ENCODE results near the gene PAPOLG.

PAPOLG gene

DNA sequence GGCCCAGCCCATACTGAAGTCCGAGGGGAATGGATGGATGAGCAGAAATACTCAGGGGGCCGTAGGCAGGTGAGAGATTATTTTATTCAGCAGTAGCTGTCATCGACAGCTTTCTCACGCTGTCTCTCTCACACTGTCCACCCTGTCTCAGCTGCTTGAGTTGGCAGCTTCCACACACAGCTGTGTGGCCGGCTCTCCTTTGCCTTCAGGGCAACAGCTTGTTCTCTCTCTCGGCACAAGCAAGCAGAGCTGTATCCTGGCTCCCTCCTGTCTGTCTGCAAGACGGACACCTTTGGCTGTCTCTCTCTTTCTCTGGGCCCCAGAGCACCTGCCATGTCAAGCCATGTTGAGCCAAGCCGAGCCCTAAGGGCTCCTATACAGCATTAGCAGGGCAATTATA is 9.8 kb upstream of the PAPOLG start:
- Histone ChIP-seq H3K4me3 (ENCODE audit: low read depth, low read length) (no peak overlapping the region), H2BK120ac (ENCODE audit: insufficient read depth, low read length, poor library complexity) (no peak overlapping the region), H3K36me3 (ENCODE audit: control insufficient read depth in 1 of 2, insufficient read depth in 2 of 2, low read length in 2 of 2) (no peaks in the 10 kb centered on the region), H4K8ac (ENCODE audit: low read depth, low read length) (no peak overlapping the region), H2AFZ (ENCODE audit: insufficient read depth, low read length, poor library complexity) (no peak overlapping the region), H2BK5ac (ENCODE audit: low read depth, low read length, poor library complexity) (no peak overlapping the region), H3K9me3 (ENCODE audit: insufficient read depth, low read depth, low read length) (no peaks in the 10 kb centered on the region), H3K27me3 (ENCODE audit: insufficient read depth, low read length) (no peaks in the 10 kb centered on the region), H3K18ac (ENCODE audit: low read length) (no peak overlapping the region), H3K9ac (ENCODE audit: low read length) (no peak overlapping the region), H3K4me2 (ENCODE audit: low read length) (no peak overlapping the region), H3K4ac (ENCODE audit: low read depth, low read length) (no peak overlapping the region), H4K91ac (ENCODE audit: low read depth, low read length) (no peak overlapping the region), H3K14ac (ENCODE audit: low read length) (no peak overlapping the region), H4K12ac (ENCODE audit: low read depth, low read length) (no peak overlapping the region), H3K4me1 (ENCODE audit: control insufficient read depth in 1 of 2, insufficient read depth in 2 of 2, low read length in 2 of 2) (no peaks in the 10 kb centered on the region), H3K23ac (ENCODE audit: low read length) (no peak overlapping the region), H2BK12ac (ENCODE audit: low read length) (no peak overlapping the region), H3K79me2 (ENCODE audit: control insufficient read depth, insufficient read depth, low read length, poor library complexity) (no peaks in the 10 kb centered on the region), H3K27ac (ENCODE audit: low read depth, low read length) (no peak overlapping the region), H3K79me1 (ENCODE audit: low read length) (no peaks in the 10 kb centered on the region), H2AK5ac (ENCODE audit: low read length) (no peak overlapping the region)
- no CpG with 5 or more reads among the region's 8 CpGs for WGBS (ENCODE audit: extremely low coverage, insufficient coverage, insufficient read length)
- no peak for DNase-seq

DNA sequence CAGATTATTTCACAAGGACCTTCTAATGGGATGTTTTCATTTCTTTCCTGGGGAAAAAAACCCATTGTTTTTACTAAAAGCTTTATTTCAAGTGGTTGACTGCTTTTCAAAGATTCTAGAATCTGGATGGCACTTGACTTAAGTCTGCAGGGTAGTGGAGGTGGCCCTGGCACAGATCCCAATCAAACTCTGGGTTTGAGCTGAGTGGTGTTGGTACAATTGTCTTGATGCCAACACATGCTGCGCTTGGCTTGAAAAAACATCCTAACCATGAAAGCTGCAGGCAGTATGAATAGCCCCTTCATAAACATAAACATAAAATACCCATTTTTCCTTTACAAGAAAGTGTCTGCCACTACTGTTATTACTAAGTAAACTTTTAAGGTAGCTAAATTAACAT is 3.6 kb downstream of the PAPOLG start:
- H3K4ac ChIP-seq (ENCODE audit: low read depth, low read length): peak overlapping the region; percentile 31
- peaks cover 2% of the 10 kb centered on the region for H3K9me3 ChIP-seq (ENCODE audit: insufficient read depth, low read depth, low read length)
- H3K36me3 ChIP-seq (ENCODE audit: control insufficient read depth in 1 of 2, insufficient read depth in 2 of 2, low read length in 2 of 2): peaks cover 13 to 22% of the 10 kb centered on the region in 2 experiments
- H3K9ac ChIP-seq (ENCODE audit: low read length): no peak overlapping the region
- no peak overlapping the region for H2BK5ac ChIP-seq (ENCODE audit: low read depth, low read length, poor library complexity)
- no peaks in the 10 kb centered on the region for H3K4me1 ChIP-seq (ENCODE audit: control insufficient read depth in 1 of 2, insufficient read depth in 2 of 2, low read length in 2 of 2)
- H4K91ac ChIP-seq (ENCODE audit: low read depth, low read length): no peak overlapping the region
- H2AK5ac ChIP-seq (ENCODE audit: low read length): no peak overlapping the region
- H4K8ac ChIP-seq (ENCODE audit: low read depth, low read length): no peak overlapping the region
- no peak for DNase-seq
- no CpG with 5 or more reads among the region's 1 CpG for WGBS (ENCODE audit: extremely low coverage, insufficient coverage, insufficient read length)
- H3K27me3 ChIP-seq (ENCODE audit: insufficient read depth, low read length): no peaks in the 10 kb centered on the region
- H3K27ac ChIP-seq (ENCODE audit: low read depth, low read length): no peak overlapping the region
- H3K4me3 ChIP-seq (ENCODE audit: low read depth, low read length): no peak overlapping the region
- H2AFZ ChIP-seq (ENCODE audit: insufficient read depth, low read length, poor library complexity): no peak overlapping the region
- no peak overlapping the region for H3K14ac ChIP-seq (ENCODE audit: low read length)
- no peak overlapping the region for H2BK12ac ChIP-seq (ENCODE audit: low read length)
- H3K4me2 ChIP-seq (ENCODE audit: low read length): no peak overlapping the region
- H3K79me1 ChIP-seq (ENCODE audit: low read length): peaks cover 5% of the 10 kb centered on the region
- no peak overlapping the region for H2BK120ac ChIP-seq (ENCODE audit: insufficient read depth, low read length, poor library complexity)
- peaks cover 5% of the 10 kb centered on the region for H3K79me2 ChIP-seq (ENCODE audit: control insufficient read depth, insufficient read depth, low read length, poor library complexity)
- no peak overlapping the region for H3K18ac ChIP-seq (ENCODE audit: low read length)
- H4K12ac ChIP-seq (ENCODE audit: low read depth, low read length): no peak overlapping the region
- no peak overlapping the region for H3K23ac ChIP-seq (ENCODE audit: low read length)

DNA sequence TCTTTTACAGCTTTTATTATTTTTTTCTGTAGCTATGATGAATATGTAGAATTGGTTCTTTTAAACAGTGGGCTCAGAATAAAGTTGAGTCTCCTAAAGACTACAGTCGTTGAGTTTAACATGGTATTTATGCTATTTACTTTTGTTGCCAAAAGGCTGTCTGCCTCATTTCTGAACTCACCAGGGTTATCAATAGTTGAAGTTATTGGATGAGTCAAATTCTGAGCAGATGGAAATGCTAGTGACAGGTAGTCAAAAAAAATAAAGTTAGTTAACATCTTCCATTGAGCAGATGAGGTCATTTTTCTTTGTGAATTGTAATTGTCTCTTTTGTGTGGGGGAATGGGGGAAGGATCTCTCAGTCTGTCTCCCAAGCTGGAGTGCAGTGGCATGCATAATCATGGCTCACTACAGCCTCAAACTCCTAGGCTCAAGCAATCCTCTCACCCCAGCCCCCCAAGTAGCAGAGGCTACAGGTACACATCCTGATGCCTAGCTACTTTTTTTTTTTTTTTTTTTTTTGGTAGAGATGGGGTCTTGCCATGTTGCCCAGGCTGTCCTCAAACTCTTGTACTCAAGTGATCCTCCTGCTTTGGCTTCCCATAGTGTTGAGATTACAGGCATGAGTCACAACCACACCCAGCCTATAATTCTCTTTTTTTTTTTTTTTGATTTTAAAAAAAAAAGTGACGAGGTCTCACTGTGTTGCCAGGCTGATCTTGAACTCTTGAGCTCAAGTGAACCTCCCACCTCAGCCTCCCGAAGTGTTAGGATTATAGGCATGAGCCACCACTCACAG is 8.9 kb downstream of the PAPOLG start:
- Histone ChIP-seq H3K79me1 (ENCODE audit: low read length) (no peaks in the 10 kb centered on the region), H3K4me2 (ENCODE audit: low read length) (no peak overlapping the region), H4K91ac (ENCODE audit: low read depth, low read length) (no peak overlapping the region), H3K9me3 (ENCODE audit: insufficient read depth, low read depth, low read length) (no peaks in the 10 kb centered on the region), H3K9ac (ENCODE audit: low read length) (no peak overlapping the region), H2BK120ac (ENCODE audit: insufficient read depth, low read length, poor library complexity) (no peak overlapping the region), H4K8ac (ENCODE audit: low read depth, low read length) (no peak overlapping the region), H3K4ac (ENCODE audit: low read depth, low read length) (no peak overlapping the region), H3K4me1 (ENCODE audit: control insufficient read depth in 1 of 2, insufficient read depth in 2 of 2, low read length in 2 of 2) (no peaks in the 10 kb centered on the region), H4K12ac (ENCODE audit: low read depth, low read length) (no peak overlapping the region), H3K36me3 (ENCODE audit: control insufficient read depth in 1 of 2, insufficient read depth in 2 of 2, low read length in 2 of 2) (peaks cover 18 to 37% of the 10 kb centered on the region in 2 experiments), H2AFZ (ENCODE audit: insufficient read depth, low read length, poor library complexity) (no peak overlapping the region), H3K4me3 (ENCODE audit: low read depth, low read length) (no peak overlapping the region), H3K27me3 (ENCODE audit: insufficient read depth, low read length) (no peaks in the 10 kb centered on the region), H2AK5ac (ENCODE audit: low read length) (no peak overlapping the region), H3K27ac (ENCODE audit: low read depth, low read length) (no peak overlapping the region), H3K79me2 (ENCODE audit: control insufficient read depth, insufficient read depth, low read length, poor library complexity) (no peaks in the 10 kb centered on the region), H2BK12ac (ENCODE audit: low read length) (no peak overlapping the region), H2BK5ac (ENCODE audit: low read depth, low read length, poor library complexity) (no peak overlapping the region), H3K23ac (ENCODE audit: low read length) (no peak overlapping the region), H3K18ac (ENCODE audit: low read length) (no peak overlapping the region), H3K14ac (ENCODE audit: low read length) (no peak overlapping the region)
- no CpG with 5 or more reads among the region's 3 CpGs for WGBS (ENCODE audit: extremely low coverage, insufficient coverage, insufficient read length)
- no peak for DNase-seq

DNA sequence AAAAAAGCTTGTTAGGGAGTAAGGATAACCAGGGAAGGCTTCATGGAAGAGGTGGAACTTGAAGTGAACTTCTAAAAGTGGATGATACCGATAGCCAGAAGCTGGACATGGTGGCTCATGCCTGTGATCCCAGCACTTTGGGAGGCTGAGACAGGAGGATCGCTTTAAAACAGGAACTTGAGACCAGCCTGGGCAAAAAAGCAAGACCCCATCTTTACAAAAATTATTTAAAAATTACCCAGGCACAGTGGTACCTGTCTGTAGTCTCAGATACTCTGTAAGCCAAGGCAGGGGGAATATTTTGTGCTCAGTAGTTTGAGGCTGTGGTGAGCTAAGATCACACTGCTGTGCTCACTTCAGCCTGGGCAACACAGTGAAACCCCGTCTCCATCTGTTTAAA is 10.2 kb downstream of the PAPOLG start:
- Histone ChIP-seq H3K36me3 (ENCODE audit: control insufficient read depth in 1 of 2, insufficient read depth in 2 of 2, low read length in 2 of 2) (peaks cover 20 to 32% of the 10 kb centered on the region in 2 experiments), H4K91ac (ENCODE audit: low read depth, low read length) (no peak overlapping the region), H2BK5ac (ENCODE audit: low read depth, low read length, poor library complexity) (no peak overlapping the region), H3K79me1 (ENCODE audit: low read length) (no peaks in the 10 kb centered on the region), H3K9me3 (ENCODE audit: insufficient read depth, low read depth, low read length) (no peaks in the 10 kb centered on the region), H2AK5ac (ENCODE audit: low read length) (no peak overlapping the region), H4K12ac (ENCODE audit: low read depth, low read length) (no peak overlapping the region), H3K4me3 (ENCODE audit: low read depth, low read length) (no peak overlapping the region), H3K14ac (ENCODE audit: low read length) (no peak overlapping the region), H3K79me2 (ENCODE audit: control insufficient read depth, insufficient read depth, low read length, poor library complexity) (no peaks in the 10 kb centered on the region), H3K4ac (ENCODE audit: low read depth, low read length) (no peak overlapping the region), H2BK120ac (ENCODE audit: insufficient read depth, low read length, poor library complexity) (no peak overlapping the region), H2BK12ac (ENCODE audit: low read length) (no peak overlapping the region), H3K4me2 (ENCODE audit: low read length) (no peak overlapping the region), H3K27me3 (ENCODE audit: insufficient read depth, low read length) (no peaks in the 10 kb centered on the region), H3K9ac (ENCODE audit: low read length) (no peak overlapping the region), H3K23ac (ENCODE audit: low read length) (no peak overlapping the region), H2AFZ (ENCODE audit: insufficient read depth, low read length, poor library complexity) (no peak overlapping the region), H4K8ac (ENCODE audit: low read depth, low read length) (no peak overlapping the region), H3K27ac (ENCODE audit: low read depth, low read length) (no peak overlapping the region), H3K4me1 (ENCODE audit: control insufficient read depth in 1 of 2, insufficient read depth in 2 of 2, low read length in 2 of 2) (no peaks in the 10 kb centered on the region), H3K18ac (ENCODE audit: low read length) (no peak overlapping the region)
- whole genome bisulfite sequencing (ENCODE audit: extremely low coverage, insufficient coverage, insufficient read length): no CpG with 5 or more reads among the region's 3 CpGs
- no peak for DNase-seq

Data from trophoblast cell (in vitro differentiated cells and primary cell).